ENCODE results near the gene ALKBH4. TPM values are rescaled to one million over a fixed set of nuclear protein-coding genes. Genes with fewer than 3 reads are reported as not detected.

Gene ALKBH4
- total RNA-seq, 2 donors from 2014 or later, result 25.2 to 27.0 TPM

DNA sequence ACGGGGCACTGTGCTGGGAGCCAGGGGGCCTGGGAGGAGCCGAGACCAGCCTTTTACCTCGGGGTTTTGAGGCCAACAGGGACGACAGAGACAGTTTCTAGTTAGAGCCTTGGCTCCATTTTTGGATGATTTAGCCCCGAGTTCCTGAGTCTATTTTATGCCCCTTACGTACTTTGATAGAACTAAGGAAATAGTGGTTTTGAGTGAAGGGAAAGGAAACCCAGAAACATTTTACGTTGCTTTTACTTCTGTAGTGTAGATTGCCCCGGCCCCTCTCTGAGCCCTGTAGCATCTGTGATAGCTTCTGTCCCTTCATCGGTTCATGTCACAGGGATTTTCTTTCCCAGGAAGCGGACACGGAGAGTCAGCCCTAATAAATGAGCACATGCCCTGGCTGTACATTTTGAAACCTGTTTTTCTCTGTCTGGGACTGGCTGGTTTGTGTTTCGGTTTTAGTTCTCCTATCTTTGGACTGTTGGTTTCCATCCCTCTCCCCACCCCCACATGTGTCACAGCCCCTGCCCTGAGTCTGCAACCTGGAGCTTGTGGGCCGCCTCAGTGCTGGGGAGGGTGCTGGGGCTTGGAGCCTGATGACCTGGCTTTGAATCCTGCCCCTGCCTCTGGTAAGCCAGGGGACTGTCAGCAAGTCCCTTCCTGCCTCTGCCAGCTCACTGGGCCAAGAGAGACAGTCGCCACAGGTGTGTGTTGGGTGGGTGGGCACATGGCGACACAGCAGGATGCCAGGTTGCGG, 38.2 kb downstream of the ALKBH4 start:
- Histone ChIP-seq H3K36me3 (no peaks in the 10 kb centered on the region), H3K27ac (no peak overlapping the region), H3K9me3 (no peaks in the 10 kb centered on the region), H3K27me3 (replicated peaks; ENCODE audit: insufficient read depth) (no peaks in the 10 kb centered on the region), H3K4me1 (replicated peaks) (peaks cover 2% of the 10 kb centered on the region), H3K4me3 (no peak overlapping the region)
- TF ChIP-seq, protein P1, sequence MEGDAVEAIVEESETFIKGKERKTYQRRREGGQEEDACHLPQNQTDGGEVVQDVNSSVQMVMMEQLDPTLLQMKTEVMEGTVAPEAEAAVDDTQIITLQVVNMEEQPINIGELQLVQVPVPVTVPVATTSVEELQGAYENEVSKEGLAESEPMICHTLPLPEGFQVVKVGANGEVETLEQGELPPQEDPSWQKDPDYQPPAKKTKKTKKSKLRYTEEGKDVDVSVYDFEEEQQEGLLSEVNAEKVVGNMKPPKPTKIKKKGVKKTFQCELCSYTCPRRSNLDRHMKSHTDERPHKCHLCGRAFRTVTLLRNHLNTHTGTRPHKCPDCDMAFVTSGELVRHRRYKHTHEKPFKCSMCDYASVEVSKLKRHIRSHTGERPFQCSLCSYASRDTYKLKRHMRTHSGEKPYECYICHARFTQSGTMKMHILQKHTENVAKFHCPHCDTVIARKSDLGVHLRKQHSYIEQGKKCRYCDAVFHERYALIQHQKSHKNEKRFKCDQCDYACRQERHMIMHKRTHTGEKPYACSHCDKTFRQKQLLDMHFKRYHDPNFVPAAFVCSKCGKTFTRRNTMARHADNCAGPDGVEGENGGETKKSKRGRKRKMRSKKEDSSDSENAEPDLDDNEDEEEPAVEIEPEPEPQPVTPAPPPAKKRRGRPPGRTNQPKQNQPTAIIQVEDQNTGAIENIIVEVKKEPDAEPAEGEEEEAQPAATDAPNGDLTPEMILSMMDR (IDR thresholded peaks at IDR 0.05), result no peak
- TF ChIP-seq POLR2AphosphoS5 (IDR thresholded peaks at IDR 0.05), result no peak
- TF ChIP-seq POLR2A (IDR thresholded peaks at IDR 0.05), result no peak
- DNase-seq (ENCODE audit: low spot score), result no peak
- intact Hi-C loops (cut with DNase I), result no loop called here
- WGBS, result 76% methylated on average over 16 of the region's 16 CpGs

DNA sequence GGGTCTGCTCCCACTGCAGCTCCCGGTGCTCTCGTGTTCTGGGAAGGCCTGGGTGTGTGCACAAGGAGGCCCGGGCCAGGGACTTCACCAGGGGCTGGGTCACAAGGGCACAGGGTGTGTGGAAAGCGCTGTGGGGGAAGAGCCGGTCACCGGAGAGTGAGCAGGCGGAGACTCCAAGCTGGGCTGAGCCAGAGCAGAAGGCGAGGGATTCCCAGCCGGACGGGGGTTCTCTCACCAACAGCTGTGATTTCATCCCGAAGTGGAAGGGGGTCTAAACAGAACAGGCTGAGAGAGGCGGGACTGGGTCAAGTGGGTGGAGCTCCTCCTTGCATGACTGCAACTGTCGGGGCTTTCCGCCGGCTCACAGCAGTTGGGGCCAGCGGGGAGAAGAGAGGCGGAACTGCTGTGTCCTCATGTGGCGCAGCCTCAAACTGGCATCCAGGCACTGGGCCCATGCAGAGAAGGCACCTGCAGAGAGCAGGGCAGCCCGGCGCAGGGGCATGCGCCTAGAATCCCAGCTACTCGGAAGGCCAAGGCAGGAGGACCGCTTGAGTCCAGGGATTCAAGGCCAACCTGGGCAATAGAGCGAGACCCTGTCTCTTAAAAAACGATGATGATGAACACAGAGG, 38.9 kb downstream of the ALKBH4 start:
- WGBS, result 66% methylated on average over 25 of the region's 25 CpGs
- H3K27ac ChIP-seq, result no peak overlapping the region

DNA sequence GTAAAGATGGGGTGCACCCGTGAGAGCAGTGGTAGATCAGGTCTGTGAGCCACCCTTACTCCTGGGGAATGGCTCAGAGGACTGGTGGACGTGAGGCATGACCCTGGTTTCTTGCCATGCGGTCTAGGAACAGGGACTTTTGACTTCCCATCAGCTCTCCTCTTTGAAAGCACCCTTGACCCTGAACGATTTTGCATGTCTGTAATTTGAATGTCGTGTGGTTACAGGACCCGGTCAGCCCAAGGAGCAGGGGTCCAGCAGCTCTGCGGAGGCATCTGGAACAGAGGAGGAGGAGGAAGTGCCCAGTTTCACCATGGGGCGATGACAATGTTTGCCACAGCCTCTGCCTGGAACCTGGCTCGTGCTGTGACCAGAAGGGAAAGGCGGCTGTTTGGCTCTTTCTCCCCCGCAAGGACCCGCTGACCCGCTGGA, 39.9 kb downstream of the ALKBH4 start:
- DNase-seq (ENCODE audit: low spot score), result no peak
- no peaks in the 10 kb centered on the region for H3K36me3 ChIP-seq
- 82% methylated on average over 13 of the region's 13 CpGs for whole genome bisulfite sequencing
- no peak overlapping the region for H3K27ac ChIP-seq
- no peaks in the 10 kb centered on the region for H3K4me1 ChIP-seq (replicated peaks)
- intact Hi-C loops (cut with DNase I), result no loop called here
- no peak for TF ChIP-seq POLR2A (IDR thresholded peaks at IDR 0.05)
- TF ChIP-seq POLR2AphosphoS5 (IDR thresholded peaks at IDR 0.05), result no peak
- TF ChIP-seq, protein P1 (IDR thresholded peaks at IDR 0.05), result no peak
- H3K4me3 ChIP-seq, result no peak overlapping the region
- no peaks in the 10 kb centered on the region for H3K9me3 ChIP-seq
- no peaks in the 10 kb centered on the region for H3K27me3 ChIP-seq (replicated peaks; ENCODE audit: insufficient read depth)

More for the DNA sequence above, 38.9 kb downstream of the ALKBH4 start:
- TF ChIP-seq, protein P1 (IDR thresholded peaks at IDR 0.05), result no peak
- TF ChIP-seq POLR2A (IDR thresholded peaks at IDR 0.05) (no peak), POLR2AphosphoS5 (IDR thresholded peaks at IDR 0.05) (no peak)
- H3K4me3 ChIP-seq, result no peak overlapping the region
- DNase-seq (ENCODE audit: low spot score), result no peak
- H3K36me3 ChIP-seq, result no peaks in the 10 kb centered on the region
- H3K27me3 ChIP-seq (replicated peaks; ENCODE audit: insufficient read depth), result no peaks in the 10 kb centered on the region
- no peaks in the 10 kb centered on the region for H3K4me1 ChIP-seq (replicated peaks)
- intact Hi-C loops (cut with DNase I), result no loop called here
- no peaks in the 10 kb centered on the region for H3K9me3 ChIP-seq

DNA sequence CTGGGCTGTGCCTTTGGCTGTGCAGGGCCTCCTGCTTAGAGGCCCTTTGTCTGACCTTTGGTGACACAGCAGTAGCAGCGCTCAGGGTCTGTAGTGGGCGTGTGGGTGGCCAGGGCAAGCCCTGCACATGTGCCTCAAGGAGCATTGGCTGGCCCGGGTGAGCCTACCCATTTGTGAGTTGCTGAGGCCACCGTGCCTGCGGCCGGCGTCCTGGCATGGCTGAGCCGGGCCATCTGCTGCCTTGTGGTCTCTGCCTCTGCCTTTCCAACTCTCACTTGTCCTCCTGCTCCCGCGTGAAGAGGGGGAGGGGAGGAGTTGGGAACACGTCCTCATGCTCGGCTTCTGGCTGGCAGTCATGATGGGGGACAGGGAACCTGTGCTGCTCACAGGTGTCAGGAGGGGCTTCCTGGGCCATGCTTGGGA, 40.5 kb downstream of the ALKBH4 start:
- no peaks in the 10 kb centered on the region for H3K36me3 ChIP-seq
- TF ChIP-seq, protein P1 (IDR thresholded peaks at IDR 0.05), result no peak
- no peak for TF ChIP-seq POLR2A (IDR thresholded peaks at IDR 0.05)
- TF ChIP-seq POLR2AphosphoS5 (IDR thresholded peaks at IDR 0.05), result no peak
- 71% methylated on average over 12 of the region's 12 CpGs for WGBS
- H3K27me3 ChIP-seq (replicated peaks; ENCODE audit: insufficient read depth), result no peaks in the 10 kb centered on the region
- H3K9me3 ChIP-seq, result no peaks in the 10 kb centered on the region
- H3K4me1 ChIP-seq (replicated peaks), result no peaks in the 10 kb centered on the region
- DNase-seq (ENCODE audit: low spot score), result no peak
- no peak overlapping the region for H3K27ac ChIP-seq
- H3K4me3 ChIP-seq, result no peak overlapping the region
- intact Hi-C loops (cut with DNase I), result no loop called here

Measured in prostate gland (tissue), 2 donors.